ENCODE results near the gene KLK14. TPM values are rescaled to one million over a fixed set of nuclear protein-coding genes. Genes with fewer than 3 reads are reported as not detected.

The KLK14 gene
- total RNA-seq, 4 donors from 2014 or later, result not detected

Other genes with a start within 250 kb of the KLK14 start
- not detected for gene KLK15, start 249.3 kb downstream of the KLK14 start, total RNA-seq
- not detected for gene KLK3, start 228.0 kb downstream of the KLK14 start, total RNA-seq
- not detected for gene KLK2, start 209.4 kb downstream of the KLK14 start, total RNA-seq
- not detected for gene KLK4, start 171.5 kb downstream of the KLK14 start, total RNA-seq
- gene KLK5, start 129.8 kb downstream of the KLK14 start, total RNA-seq, result not detected
- gene KLK6, start 113.3 kb downstream of the KLK14 start, total RNA-seq, result not detected
- not detected for gene KLK7, start 99.0 kb downstream of the KLK14 start, total RNA-seq
- gene KLK8, start 81.3 kb downstream of the KLK14 start, total RNA-seq, result not detected
- 1 to 10 TPM in 1 of 4 donors, not detected in 3; 1.6 TPM for gene KLK10, start 63.2 kb downstream of the KLK14 start, total RNA-seq
- not detected for gene KLK11, start 56.3 kb downstream of the KLK14 start, total RNA-seq
- gene KLK12, start 47.9 kb downstream of the KLK14 start, total RNA-seq, result not detected
- gene KLK13, start 17.8 kb downstream of the KLK14 start, total RNA-seq, result not detected
- gene CTU1, start 25.5 kb upstream of the KLK14 start, total RNA-seq, result 10 to 100 TPM in 2 of 4 donors, 1 to 10 TPM in 2; 5.8 to 11.9 (median 9.3) TPM
- gene SIGLEC9, start 42.0 kb upstream of the KLK14 start, total RNA-seq, result 1 to 10 TPM in 2 of 4 donors, under 1 TPM in 1, not detected in 1; 0.72 to 1.4 (median 1.0) TPM
- under 1 TPM in 3 of 4 donors, not detected in 1; 0.13 to 0.97 (median 0.23) TPM for gene SIGLEC7, start 59.4 kb upstream of the KLK14 start, total RNA-seq
- 1 to 10 TPM in 2 of 4 donors, under 1 TPM in 1, not detected in 1; 0.71 to 2.3 (median 2.1) TPM for gene CD33, start 142.2 kb upstream of the KLK14 start, total RNA-seq
- gene SIGLECL1, start 168.2 kb upstream of the KLK14 start, total RNA-seq, result not detected
- gene IGLON5, start 228.8 kb upstream of the KLK14 start, total RNA-seq, result not detected